IMR-90 (cell line): ENCODE data around the gene OPCML. TPM values are rescaled to one million over a fixed set of nuclear protein-coding genes. Genes with fewer than 3 reads are reported as not detected.

Experiments
- ATAC-seq: fragments of 200-7000 bp; cut with Tn5 transposase; 2 replicates; pipeline ENCODE4 v1.9.1; 2020; ENCODE audit warnings: low read depth, mild to moderate bottlenecking, moderate library complexity
- BruUV-seq: library from RNA; stranded (reverse); fragments of 400-500 nt; replicated peaks from 2 replicates; lab custom pipeline; 2021; lab: Mats Ljungman, UMichigan
- CTCF ChIA-PET: fragments of 300-600 bp; formaldehyde crosslinking; extraction: SDS; loops from one replicate; lab custom pipeline; 2021; ENCODE audit warnings: antibody characterized with exemption; lab: Yijun Ruan, JAX
- POLR2A ChIA-PET: fragments of 300-600 bp; sonication (Branson Sonifier 250); formaldehyde crosslinking; loops from one replicate; lab custom pipeline; 2022; ENCODE audit warnings: antibody characterized with exemption; ENCODE audit not compliant: unreplicated experiment; lab: Charles Lee
- DNase-seq: peaks from one replicate; pipeline ENCODE4 v3.0.0; 2013
- H2AFZ ChIP-seq: replicated peaks from 2 replicates; pipeline ENCODE3; 2013; ENCODE audit warnings: low read length, mild to moderate bottlenecking; ENCODE audit not compliant: poor library complexity
- H2AK5ac ChIP-seq: 2 replicates; pipeline ENCODE4 v1.6.1; 2013; ENCODE audit warnings: low read depth, low read length, inconsistent platforms
- H2AK9ac ChIP-seq: replicated peaks from 2 replicates; pipeline ENCODE3; 2013; ENCODE audit warnings: mild to moderate bottlenecking, low read depth, low read length, moderate library complexity; ENCODE audit not compliant: poor library complexity
- H2BK120ac ChIP-seq: 2 replicates; pipeline ENCODE4 v1.6.1; 2013; ENCODE audit warnings: low read depth, low read length, inconsistent platforms
- H2BK15ac ChIP-seq: 3 replicates; pipeline ENCODE4 v1.6.1; 2013; ENCODE audit warnings: low read depth, low read length, inconsistent platforms
- H2BK20ac ChIP-seq: 2 replicates; pipeline ENCODE4 v1.6.1; 2013; ENCODE audit warnings: low read depth, mild to moderate bottlenecking, inconsistent platforms, low read length, moderate library complexity
- H2BK5ac ChIP-seq: 2 replicates; pipeline ENCODE4 v1.6.1; 2013; ENCODE audit warnings: mild to moderate bottlenecking, low read depth, low read length, inconsistent platforms; ENCODE audit not compliant: poor library complexity, severe bottlenecking
- H3K14ac ChIP-seq: replicated peaks from 2 replicates; pipeline ENCODE4 v1.6.1; 2013; ENCODE audit warnings: low read depth, low read length, inconsistent platforms
- H3K18ac ChIP-seq: 2 replicates; pipeline ENCODE4 v1.6.1; 2013; ENCODE audit warnings: low read depth, low read length, control low read depth
- H3K23ac ChIP-seq: 2 replicates; pipeline ENCODE4 v1.6.1; 2013; ENCODE audit warnings: low read depth, low read length, inconsistent platforms
- H3K27ac ChIP-seq: 2 replicates; pipeline ENCODE4 v1.5.1; 2013; ENCODE audit warnings: mild to moderate bottlenecking, control low read depth, low read length; ENCODE audit not compliant: insufficient read depth
- H3K27me3 ChIP-seq: 2 replicates; pipeline ENCODE4 v1.6.1; 2013; ENCODE audit warnings: low read length; ENCODE audit not compliant: control insufficient read depth, insufficient read depth
- H3K36me3 ChIP-seq: 2 replicates; pipeline ENCODE4 v1.6.1; 2013; ENCODE audit warnings: low read length, mixed read lengths; ENCODE audit not compliant: control insufficient read depth, insufficient read depth
- H3K4ac ChIP-seq: 2 replicates; pipeline ENCODE4 v1.6.1; 2013; ENCODE audit warnings: low read depth, low read length, inconsistent platforms
- H3K4me1 ChIP-seq: 2 replicates; pipeline ENCODE4 v1.6.1; 2013; ENCODE audit warnings: low read length, mixed read lengths; ENCODE audit not compliant: control insufficient read depth, insufficient read depth
- H3K4me2 ChIP-seq: 2 replicates; pipeline ENCODE4 v1.6.1; 2013; ENCODE audit warnings: low read depth, mild to moderate bottlenecking, control low read depth, low read length, moderate library complexity
- H3K4me3 ChIP-seq: 2 replicates; pipeline ENCODE4 v1.5.1; 2013; ENCODE audit warnings: low read depth, mild to moderate bottlenecking, control low read depth, low read length, moderate library complexity; ENCODE audit not compliant: insufficient read depth
- H3K56ac ChIP-seq: 2 replicates; pipeline ENCODE4 v1.6.1; 2013; ENCODE audit warnings: low read length, inconsistent platforms; ENCODE audit not compliant: insufficient read depth; ENCODE audit errors: extremely low read depth
- H3K79me1 ChIP-seq, 2 experiments: 2 replicates each; pipeline ENCODE4 v1.6.1; 2013; ENCODE audit warnings: low read length in 2 of 2, inconsistent platforms in 1 of 2, low read depth in 1 of 2
- H3K9ac ChIP-seq: 2 replicates; pipeline ENCODE4 v1.6.1; 2013; ENCODE audit warnings: low read depth, low read length, control low read depth
- H3K9me1 ChIP-seq: 2 replicates; pipeline ENCODE4 v1.6.1; 2013; ENCODE audit warnings: low read length, inconsistent platforms; ENCODE audit not compliant: insufficient read depth
- H3K9me3 ChIP-seq: 2 replicates; pipeline ENCODE4 v1.6.1; 2013; ENCODE audit warnings: low read length; ENCODE audit not compliant: control insufficient read depth, insufficient read depth
- H4K20me1 ChIP-seq: 2 replicates; pipeline ENCODE4 v1.6.1; 2013; ENCODE audit warnings: low read length, inconsistent platforms; ENCODE audit not compliant: insufficient read depth
- H4K5ac ChIP-seq: 2 replicates; pipeline ENCODE4 v1.6.1; 2013; ENCODE audit warnings: mild to moderate bottlenecking, low read depth, low read length, control low read depth
- H4K8ac ChIP-seq, 2 experiments: 2 replicates each; pipeline ENCODE4 v1.6.1; 2013; ENCODE audit warnings: low read depth in 2 of 2, low read length in 2 of 2, control low read depth in 1 of 2, inconsistent platforms in 1 of 2
- H4K91ac ChIP-seq: 2 replicates; pipeline ENCODE4 v1.6.1; 2013; ENCODE audit warnings: low read depth, low read length, inconsistent platforms; ENCODE audit not compliant: insufficient read depth
- MAFK ChIP-seq: IDR thresholded peaks from 2 replicates; pipeline ENCODE4 v1.6.1; 2012; ENCODE audit warnings: low read depth, low read length, improper control_type of control experiment
- MAZ ChIP-seq: IDR thresholded peaks from 2 replicates; pipeline ENCODE4 v1.6.1; 2012; ENCODE audit warnings: low read depth, mild to moderate bottlenecking, low read length, improper control_type of control experiment, moderate library complexity, borderline replicate concordance
- NFE2L2 ChIP-seq: fragments of 150-350 bp; IDR thresholded peaks from 2 replicates; pipeline ENCODE4 v1.6.1; 2016; ENCODE audit warnings: low read depth, mild to moderate bottlenecking, low read length
- POLR2A ChIP-seq: IDR thresholded peaks from 2 replicates; pipeline ENCODE4 v1.6.1; 2012; ENCODE audit warnings: mild to moderate bottlenecking, low read depth, low read length
- RFX5 ChIP-seq: IDR thresholded peaks from 2 replicates; pipeline ENCODE4 v1.8.0; 2012; ENCODE audit warnings: low read depth, mild to moderate bottlenecking, low read length, moderate library complexity
- SMC3 ChIP-seq: fragments of 150-350 bp; IDR thresholded peaks from 2 replicates; pipeline ENCODE4 v1.6.1; 2016; ENCODE audit warnings: low read depth, mild to moderate bottlenecking, antibody characterized with exemption, low read length, moderate library complexity
- USF2 ChIP-seq: fragments of 150-350 bp; IDR thresholded peaks from 2 replicates; pipeline ENCODE4 v1.6.1; 2017; ENCODE audit warnings: mild to moderate bottlenecking, antibody characterized with exemption, low read length, low read depth
- WGBS, 2 experiments: methylation state at CpG; one replicate each; pipeline versions ENCODE4 v1.1.5 to v1.1.7; 2013; ENCODE audit warnings: missing lambda C conversion rate in 2 of 2; ENCODE audit not compliant: insufficient read length in 1 of 2; ENCODE audit errors: extremely low coverage in 2 of 2; 5-methylcytosine and 5-hydroxymethylcytosine counted together
- dilution Hi-C: fragments of 300-500 bp; cut with HindIII; formaldehyde crosslinking; loops from one replicate; pipeline ENCODE4 v1.14.3; 2018; ENCODE audit warnings: low sequenced_read_pairs; ENCODE audit not compliant: unreplicated experiment
- in situ Hi-C: fragments of 300-500 bp; cut with MboI; formaldehyde crosslinking; loops from 3 replicates; pipeline ENCODE4 v1.14.3; 2019; ENCODE audit warnings: low sequenced_read_pairs, inconsistent platforms, mixed read lengths
- intact Hi-C: fragments of 100-400 bp; cut with micrococcal nuclease; formaldehyde crosslinking; loops from 2 replicates; pipeline ENCODE4 v1.10.0; 2022
- polyA plus RNA-seq, 3 experiments: library from polyadenylated mRNA; depleted of rRNA; stranded (reverse); fragments of >200 nt; gene quantifications; 2 replicates each; pipeline ENCODE4 v1.2.3, GENCODE V29; 2012; ENCODE audit warnings: low replicate concordance in 1 of 3
- total RNA-seq: library from RNA; depleted of rRNA; stranded (reverse); fragments of >200 nt; gene quantifications from 2 replicates; pipeline ENCODE4 v1.2.3, GENCODE V29; 2012
- TF ChIP-seq, protein P1 (sequence below): fragments of 150-350 bp; IDR thresholded peaks from 2 replicates; pipeline ENCODE4 v1.6.1; 2016; ENCODE audit warnings: low read depth, mild to moderate bottlenecking, low read length, moderate library complexity, borderline replicate concordance

The OPCML gene
- total and polyA plus RNA-seq, 2 of the 4 experiments (the other 2 are of a cell fraction), result under 0.01 to 2.6 TPM

- H3K56ac ChIP-seq, result no peak overlapping the region
- H3K4ac ChIP-seq, result no peak overlapping the region
- dilution Hi-C loops (no loop called here), in situ Hi-C loops (no loop called here), intact Hi-C loops (loop anchor here (5.0 kb wide), 1 partner anchor 77 kb away; no protein-coding TSS in a partner anchor)
- H4K8ac ChIP-seq, result no peak overlapping the region
- no peak overlapping the region for H3K9ac ChIP-seq
- ATAC-seq (no peak), DNase-seq (no peak)
- H3K36me3 ChIP-seq, result no peaks in the 10 kb centered on the region
- no peak overlapping the region for H2BK20ac ChIP-seq
- no peak overlapping the region for H3K27ac ChIP-seq
- no peak overlapping the region for H2AK5ac ChIP-seq
- no peaks in the 10 kb centered on the region for H3K9me3 ChIP-seq
- H2AFZ ChIP-seq, result no peak overlapping the region
- no peak overlapping the region for H3K23ac ChIP-seq
- no peak overlapping the region for H3K14ac ChIP-seq
- H3K79me1 ChIP-seq, result no peaks in the 10 kb centered on the region
- BruUV-seq, result no TSS peak
- no peak overlapping the region for H3K18ac ChIP-seq
- no peaks in the 10 kb centered on the region for H3K4me1 ChIP-seq
- no peak overlapping the region for H2BK120ac ChIP-seq
- no peak overlapping the region for H2BK15ac ChIP-seq
- WGBS, 2 experiments, result 100% methylated on average over 1 of the region's 17 CpGs; no CpG with 5 or more reads in 1 of the 2 experiments
- no peak overlapping the region for H3K4me3 ChIP-seq
- no peaks in the 10 kb centered on the region for H4K20me1 ChIP-seq
- no peak overlapping the region for H4K5ac ChIP-seq
- no peak overlapping the region for H2AK9ac ChIP-seq
- no peaks in the 10 kb centered on the region for H3K9me1 ChIP-seq
- no peaks in the 10 kb centered on the region; the same call in 1 of the 2 replicates for H3K27me3 ChIP-seq
- ChIA-PET POLR2A (no interaction called here), CTCF (no interaction called here)
- H3K4me2 ChIP-seq, result no peak overlapping the region
- no peak overlapping the region for H4K91ac ChIP-seq
- TF ChIP-seq POLR2A (no peak), NFE2L2 (peak; percentile 77), MAZ (no peak), USF2 (no peak), RFX5 (no peak), MAFK (peak; percentile 79), SMC3 (no peak)
- TF ChIP-seq, protein P1, sequence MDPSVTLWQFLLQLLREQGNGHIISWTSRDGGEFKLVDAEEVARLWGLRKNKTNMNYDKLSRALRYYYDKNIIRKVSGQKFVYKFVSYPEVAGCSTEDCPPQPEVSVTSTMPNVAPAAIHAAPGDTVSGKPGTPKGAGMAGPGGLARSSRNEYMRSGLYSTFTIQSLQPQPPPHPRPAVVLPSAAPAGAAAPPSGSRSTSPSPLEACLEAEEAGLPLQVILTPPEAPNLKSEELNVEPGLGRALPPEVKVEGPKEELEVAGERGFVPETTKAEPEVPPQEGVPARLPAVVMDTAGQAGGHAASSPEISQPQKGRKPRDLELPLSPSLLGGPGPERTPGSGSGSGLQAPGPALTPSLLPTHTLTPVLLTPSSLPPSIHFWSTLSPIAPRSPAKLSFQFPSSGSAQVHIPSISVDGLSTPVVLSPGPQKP, result no peak
- H2BK5ac ChIP-seq, result no peak overlapping the region
These were observed 667.3 kb downstream of the OPCML start for GRCh38 chr11:132864811-132865576.
